Bronchial epithelial cell (primary cell): ENCODE data around the gene C2CD2. TPM values are rescaled to one million over a fixed set of nuclear protein-coding genes. Genes with fewer than 3 reads are reported as not detected.

ENCODE experiments used
- DNase-seq: peaks from one replicate; pipeline ENCODE4 v3.0.0-alpha.2; 2010; ENCODE audit warnings: low read depth
- FAIRE-seq: peaks from 2 replicates; lab custom pipeline; 2011; peaks lifted over from hg19 to GRCh38; lab: Jason Lieb, UNC
- H3K27me3 ChIP-seq: 2 replicates; pipeline ENCODE4 v1.5.1; 2011; ENCODE audit warnings: low read length; ENCODE audit not compliant: control insufficient read depth, insufficient read depth
- H3K36me3 ChIP-seq: 2 replicates; pipeline ENCODE4 v1.5.1; 2011; ENCODE audit warnings: low read length; ENCODE audit not compliant: control insufficient read depth, insufficient read depth
- H3K4me3 ChIP-seq: 2 replicates; pipeline ENCODE4 v1.5.1; 2011; ENCODE audit warnings: mild to moderate bottlenecking, low read depth, low read length, control low read depth
- total RNA-seq: library from RNA; depleted of rRNA; stranded (reverse); fragments of >200 nt; gene quantifications from 2 replicates; pipeline ENCODE4 v1.2.1, GENCODE V29; 2014
- TF ChIP-seq, protein P1 (sequence below): IDR thresholded peaks from 2 replicates; pipeline ENCODE4 v1.5.1; 2011; ENCODE audit warnings: mild to moderate bottlenecking, moderate library complexity, low read length, control low read depth, inconsistent platforms; ENCODE audit not compliant: insufficient read depth, severe bottlenecking

C2CD2 gene
- total RNA-seq, 1 donor from 2014 or later, result 6.6 TPM

DNA sequence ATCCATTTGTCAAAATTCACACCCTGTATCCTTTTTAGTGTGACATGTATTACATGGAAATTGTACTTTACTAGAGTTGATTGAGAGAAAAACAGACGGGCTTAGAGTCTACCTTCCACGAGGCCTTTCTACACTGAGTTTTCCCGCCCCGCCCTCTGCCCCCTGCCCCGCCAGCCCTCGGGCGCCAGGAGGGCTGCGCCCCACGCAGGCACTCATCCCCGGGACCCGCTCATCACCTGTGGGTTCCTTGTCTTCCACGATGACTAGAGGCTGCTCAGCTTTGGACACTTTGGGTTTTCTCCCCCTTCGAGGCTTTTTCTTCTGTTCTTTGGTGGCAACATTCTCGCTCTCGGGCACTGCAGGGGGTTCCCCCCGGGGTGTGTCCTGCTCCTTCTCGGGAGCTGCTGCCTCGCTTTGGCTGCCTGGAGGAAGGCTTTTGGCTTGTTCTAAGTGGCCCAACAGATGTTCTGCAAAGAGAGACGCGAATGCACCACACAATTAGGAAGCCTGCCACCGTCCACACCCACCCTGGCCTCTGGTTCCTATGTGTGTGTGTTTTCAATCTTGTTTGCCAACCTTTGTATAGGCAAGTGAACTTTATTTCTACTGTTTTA is 114.3 kb downstream of the C2CD2 start:
- no peak overlapping the region for H3K4me3 ChIP-seq
- H3K36me3 ChIP-seq, result peaks cover 7% of the 10 kb centered on the region
- no peak for FAIRE-seq
- no peak for DNase-seq
- no peaks in the 10 kb centered on the region for H3K27me3 ChIP-seq
- TF ChIP-seq, protein P1, sequence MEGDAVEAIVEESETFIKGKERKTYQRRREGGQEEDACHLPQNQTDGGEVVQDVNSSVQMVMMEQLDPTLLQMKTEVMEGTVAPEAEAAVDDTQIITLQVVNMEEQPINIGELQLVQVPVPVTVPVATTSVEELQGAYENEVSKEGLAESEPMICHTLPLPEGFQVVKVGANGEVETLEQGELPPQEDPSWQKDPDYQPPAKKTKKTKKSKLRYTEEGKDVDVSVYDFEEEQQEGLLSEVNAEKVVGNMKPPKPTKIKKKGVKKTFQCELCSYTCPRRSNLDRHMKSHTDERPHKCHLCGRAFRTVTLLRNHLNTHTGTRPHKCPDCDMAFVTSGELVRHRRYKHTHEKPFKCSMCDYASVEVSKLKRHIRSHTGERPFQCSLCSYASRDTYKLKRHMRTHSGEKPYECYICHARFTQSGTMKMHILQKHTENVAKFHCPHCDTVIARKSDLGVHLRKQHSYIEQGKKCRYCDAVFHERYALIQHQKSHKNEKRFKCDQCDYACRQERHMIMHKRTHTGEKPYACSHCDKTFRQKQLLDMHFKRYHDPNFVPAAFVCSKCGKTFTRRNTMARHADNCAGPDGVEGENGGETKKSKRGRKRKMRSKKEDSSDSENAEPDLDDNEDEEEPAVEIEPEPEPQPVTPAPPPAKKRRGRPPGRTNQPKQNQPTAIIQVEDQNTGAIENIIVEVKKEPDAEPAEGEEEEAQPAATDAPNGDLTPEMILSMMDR, result no peak

DNA sequence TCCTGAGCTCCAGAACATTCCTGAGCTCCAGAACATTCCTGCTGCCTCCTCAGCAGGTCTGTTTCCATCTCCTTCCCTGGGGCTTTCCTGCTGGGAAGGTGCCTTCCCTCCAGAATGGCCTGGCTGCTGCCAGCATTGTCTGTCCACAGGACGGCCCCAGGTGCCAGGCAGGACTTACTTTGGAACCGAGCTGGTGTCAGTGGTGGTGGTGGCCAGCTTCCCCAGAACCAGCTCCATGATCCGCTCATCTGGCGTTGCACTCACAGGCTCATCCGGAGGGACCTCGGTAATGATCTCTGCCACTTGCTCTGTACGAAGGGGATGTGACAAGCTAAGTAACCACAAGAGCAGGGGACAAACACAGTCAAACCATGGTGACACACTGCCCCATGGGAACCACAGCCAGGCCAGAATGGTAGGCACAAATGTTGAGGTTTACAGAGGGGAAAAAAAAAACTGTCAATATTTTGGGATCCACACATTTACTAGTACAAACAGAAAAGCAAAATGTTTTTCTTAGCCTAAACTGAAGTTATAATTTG is 116.0 kb downstream of the C2CD2 start:
- FAIRE-seq, result no peak
- TF ChIP-seq, protein P1, result no peak
- H3K4me3 ChIP-seq, result no peak overlapping the region
- H3K36me3 ChIP-seq, result peaks cover 7% of the 10 kb centered on the region
- no peaks in the 10 kb centered on the region for H3K27me3 ChIP-seq
- no peak for DNase-seq

DNA sequence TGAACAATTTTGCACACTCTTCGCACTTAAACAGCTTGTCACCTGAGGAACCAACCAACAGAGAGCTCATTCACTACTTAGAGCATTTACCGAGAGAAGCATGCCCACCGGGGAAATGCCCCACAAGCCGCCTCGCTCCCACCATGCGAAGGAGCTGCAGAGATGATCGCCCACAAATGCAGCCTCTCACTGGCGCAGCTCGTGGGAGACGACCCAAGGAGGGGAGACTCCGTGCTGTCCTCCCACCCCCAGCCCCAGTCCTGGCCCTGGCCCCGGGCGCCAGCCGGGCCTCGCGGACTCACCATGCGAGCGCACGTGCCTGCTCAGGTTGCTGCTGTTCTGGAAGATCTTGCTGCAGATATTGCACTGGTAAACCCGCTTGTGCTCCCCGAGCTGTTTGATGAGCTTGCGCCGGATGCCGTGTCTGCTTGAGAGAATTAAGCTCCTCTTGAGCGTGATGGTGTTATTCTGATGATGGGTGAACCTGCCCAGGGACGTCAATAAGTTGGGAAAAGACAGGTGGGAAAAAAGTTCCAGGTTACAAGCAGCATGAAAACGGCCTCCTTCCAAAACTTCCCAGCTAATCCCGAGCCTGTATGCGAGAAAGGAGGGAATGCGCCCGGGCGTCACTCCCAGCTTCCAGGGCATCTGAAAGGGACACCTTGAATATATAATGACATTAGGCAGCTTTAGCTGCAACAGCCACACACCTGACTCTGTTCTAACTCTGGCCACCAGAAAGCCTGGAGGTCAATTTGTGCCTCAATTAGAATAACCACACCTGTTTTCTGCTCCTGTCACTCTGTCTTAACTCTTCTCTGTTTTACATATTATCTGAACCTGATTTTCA is 117.4 kb downstream of the C2CD2 start:
- TF ChIP-seq, protein P1, result no peak
- FAIRE-seq (no peak), DNase-seq (no peak)
- Histone ChIP-seq H3K36me3 (peaks cover 7% of the 10 kb centered on the region), H3K27me3 (no peaks in the 10 kb centered on the region), H3K4me3 (no peak overlapping the region)

DNA sequence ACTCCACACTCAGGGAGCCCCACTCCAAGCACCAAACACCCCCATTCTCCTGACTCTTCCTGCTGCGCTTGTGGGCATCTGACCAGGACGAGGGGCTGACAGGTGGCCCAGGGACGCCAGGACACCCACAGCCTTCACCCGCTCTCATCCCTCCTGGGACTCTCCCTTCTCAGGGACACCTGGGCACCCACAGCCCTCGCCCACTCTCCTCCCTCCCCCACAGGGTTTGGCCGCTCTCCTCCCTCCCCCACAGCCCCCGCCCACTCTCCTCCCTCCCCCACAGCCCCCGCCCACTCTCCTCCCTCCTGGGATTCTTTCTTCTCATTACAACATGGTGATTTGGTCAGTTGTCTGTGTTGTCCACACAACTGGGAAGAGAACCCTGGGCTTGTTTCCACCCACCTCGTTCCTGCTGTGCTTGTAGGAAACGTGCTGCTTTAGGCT is 118.1 kb downstream of the C2CD2 start:
- DNase-seq, result no peak
- H3K27me3 ChIP-seq, result no peaks in the 10 kb centered on the region
- peaks cover 7% of the 10 kb centered on the region for H3K36me3 ChIP-seq
- no peak for FAIRE-seq
- no peak overlapping the region for H3K4me3 ChIP-seq
- TF ChIP-seq, protein P1, result no peak

Other genes with a start within 250 kb of the C2CD2 start
- 34.0 and 35.5 TPM in 2 replicates for gene RIPK4, start 187.0 kb downstream of the C2CD2 start, total RNA-seq
- 6.1 and 9.7 TPM in 2 replicates for gene PRDM15, start 74.7 kb downstream of the C2CD2 start, total RNA-seq
- gene ZBTB21, start 56.3 kb upstream of the C2CD2 start, total RNA-seq, result 6.6 and 12.5 TPM in 2 replicates
- not detected in 2 replicates for gene UMODL1, start 117.3 kb upstream of the C2CD2 start, total RNA-seq